Right renal cortex interstitium (tissue), 3 donors: Measurements from ENCODE around the gene CHRNA10. TPM values are rescaled to one million over a fixed set of nuclear protein-coding genes. Genes with fewer than 3 reads are reported as not detected.
"Not testable (repeated sequence)": the region's sequence is repeated elsewhere in the genome, so short reads cannot be mapped to it uniquely, and the experiment has no call there.

Experiments
- DNase-seq, 3 donors: peaks; one replicate each; pipeline ENCODE4 v3.0.0-alpha.2; 2013; ENCODE audit warnings: low read depth in 3 of 3, low spot score in 2 of 3
- polyA plus RNA-seq, 3 donors: library from polyadenylated mRNA; unstranded; fragments of 120-200 nt; gene quantifications; one replicate each; pipeline ENCODE4 v1.2.1, GENCODE V29; 2013; ENCODE audit not compliant: insufficient read length in 3 of 3

The CHRNA10 gene
- polyA plus RNA-seq, 3 donors = 1.2 to 1.4 (median 1.3) TPM

- no peak for DNase-seq
Measured at GRCh38 chr11:3665336-3666022, 5.7 kb downstream of the CHRNA10 start.

GRCh38 chr11:3664032-3664630, 7.1 kb downstream of the CHRNA10 start:
- DNase-seq = no peak

GRCh38 chr11:3662856-3663255, 8.3 kb downstream of the CHRNA10 start:
- no peak for DNase-seq

GRCh38 chr11:3660960-3661359, 10.2 kb downstream of the CHRNA10 start:
- DNase-seq = no peak

- DNase-seq = no peak
Measured at GRCh38 chr11:3659595-3660515, 11.3 kb downstream of the CHRNA10 start.

- no peak for DNase-seq
Measured at GRCh38 chr11:3658252-3658651, 12.9 kb downstream of the CHRNA10 start.

GRCh38 chr11:3657331-3657730, 13.9 kb downstream of the CHRNA10 start:
- not testable (repeated sequence) for DNase-seq

GRCh38 chr11:3655547-3655946, 15.6 kb downstream of the CHRNA10 start:
- DNase-seq = no peak

- not testable (repeated sequence) for DNase-seq
Measured at GRCh38 chr11:3652514-3652913, 18.7 kb downstream of the CHRNA10 start.

- not testable (repeated sequence) for DNase-seq
Measured at GRCh38 chr11:3649374-3649773, 21.8 kb downstream of the CHRNA10 start.

- DNase-seq = not testable (repeated sequence)
Measured at GRCh38 chr11:3648843-3649242, 22.3 kb downstream of the CHRNA10 start.

- no peak for DNase-seq
Measured at GRCh38 chr11:3645552-3645951, 25.6 kb downstream of the CHRNA10 start.

- no peak for DNase-seq
Measured at GRCh38 chr11:3644817-3645235, 26.4 kb downstream of the CHRNA10 start, which contains the start of gene ART1. Gene ART1, plus strand, starts transcription at chr11:3645128. Its CDS starts 14,086 bp downstream, at chr11:3659214.

- peak in 1 of 3 donors; percentile 2 for DNase-seq
Measured at GRCh38 chr11:3643102-3643546, 28.1 kb downstream of the CHRNA10 start.

GRCh38 chr11:3642071-3642951, 28.9 kb downstream of the CHRNA10 start:
- peak; percentile 66 to 84 (median 80) for DNase-seq

- DNase-seq = no peak
Measured at GRCh38 chr11:3641701-3642070, 29.5 kb downstream of the CHRNA10 start, which contains the start of gene ART5. Gene ART5, minus strand, starts transcription at chr11:3641992. Its CDS starts 130 bp downstream, at chr11:3641862.

- no peak for DNase-seq
Measured at GRCh38 chr11:3641191-3641590, 30.0 kb downstream of the CHRNA10 start.

GRCh38 chr11:3639841-3640240, 31.3 kb downstream of the CHRNA10 start:
- DNase-seq = no peak

- no peak for DNase-seq
Measured at GRCh38 chr11:3638513-3638912, 32.7 kb downstream of the CHRNA10 start.

GRCh38 chr11:3637201-3637600, 34.0 kb downstream of the CHRNA10 start:
- no peak for DNase-seq
